ENCODE data around the gene PRUNE1. TPM values are rescaled to one million over a fixed set of nuclear protein-coding genes. Genes with fewer than 3 reads are reported as not detected.
A peak's percentile ranks its signal among the peaks of the same experiment; 100 is the strongest.

The PRUNE1 gene
- total and polyA plus RNA-seq, 2 donors from 2014 or later = 24.0 to 25.6 TPM

GRCh38 chr1:150973258-150973835 lies 34.9 kb upstream of the PRUNE1 start:
- H3K27me3 ChIP-seq (ENCODE audit: control insufficient read depth, insufficient read depth, low read length) = no peaks in the 10 kb centered on the region
- peaks cover 0 to 6% (median 5%) of the 10 kb centered on the region in 3 donors for H3K36me3 ChIP-seq (ENCODE audit: control insufficient read depth in 2 of 3, insufficient read depth in 3 of 3, low read length in 3 of 3)
- H3K9ac ChIP-seq (ENCODE audit: low read length in 3 of 3) = peak overlapping the region; percentile 77 to 96 (median 95)
- peaks cover 4 to 51% (median 44%) of the 10 kb centered on the region in 3 donors for H3K4me1 ChIP-seq (ENCODE audit: control insufficient read depth in 2 of 3, insufficient read depth in 2 of 3, low read depth in 1 of 3, low read length in 3 of 3)
- FAIRE-seq (no peak), DNase-seq (peak in 2 of 5 donors; percentile 25 to 31)
- no peak for TF ChIP-seq CTCF (IDR thresholded peaks at IDR 0.05; ENCODE audit: borderline replicate concordance, extremely low read depth, insufficient read depth)
- no peaks in the 10 kb centered on the region for H3K9me3 ChIP-seq (ENCODE audit: control insufficient read depth in 2 of 3, insufficient read depth in 1 of 3, low read length in 3 of 3)
- H3K4me3 ChIP-seq (ENCODE audit: low read length in 3 of 3) = peak overlapping the region; percentile 76 to 94 (median 92)
- peak overlapping the region; percentile 77 to 94 for H3K27ac ChIP-seq (ENCODE audit: low read depth in 2 of 2, low read length in 2 of 2)
- intact Hi-C loops (cut with DNase I) = no loop called here

- intact Hi-C loops (cut with DNase I) = no loop called here
- peak overlapping the region; percentile 76 to 94 (median 92) for H3K4me3 ChIP-seq (ENCODE audit: low read length in 3 of 3)
- peak overlapping the region; percentile 81 to 94 for H3K27ac ChIP-seq (ENCODE audit: low read depth in 2 of 2, low read length in 2 of 2)
- peak; percentile 17 for TF ChIP-seq CTCF (IDR thresholded peaks at IDR 0.05; ENCODE audit: borderline replicate concordance, extremely low read depth, insufficient read depth)
- H3K9me3 ChIP-seq (ENCODE audit: control insufficient read depth in 2 of 3, insufficient read depth in 1 of 3, low read length in 3 of 3) = no peaks in the 10 kb centered on the region
- no peak for FAIRE-seq
- H3K36me3 ChIP-seq (ENCODE audit: control insufficient read depth in 2 of 3, insufficient read depth in 3 of 3, low read length in 3 of 3) = no peaks in the 10 kb centered on the region
- peak overlapping the region; percentile 77 to 96 (median 95) for H3K9ac ChIP-seq (ENCODE audit: low read length in 3 of 3)
- peaks cover 4 to 47% (median 46%) of the 10 kb centered on the region in 3 donors for H3K4me1 ChIP-seq (ENCODE audit: control insufficient read depth in 2 of 3, insufficient read depth in 2 of 3, low read depth in 1 of 3, low read length in 3 of 3)
- peak; percentile 49 to 83 (median 59) for DNase-seq
- H3K27me3 ChIP-seq (ENCODE audit: control insufficient read depth, insufficient read depth, low read length) = no peaks in the 10 kb centered on the region
Observed at GRCh38 chr1:150973836-150974579, 34.2 kb upstream of the PRUNE1 start.

DNA sequence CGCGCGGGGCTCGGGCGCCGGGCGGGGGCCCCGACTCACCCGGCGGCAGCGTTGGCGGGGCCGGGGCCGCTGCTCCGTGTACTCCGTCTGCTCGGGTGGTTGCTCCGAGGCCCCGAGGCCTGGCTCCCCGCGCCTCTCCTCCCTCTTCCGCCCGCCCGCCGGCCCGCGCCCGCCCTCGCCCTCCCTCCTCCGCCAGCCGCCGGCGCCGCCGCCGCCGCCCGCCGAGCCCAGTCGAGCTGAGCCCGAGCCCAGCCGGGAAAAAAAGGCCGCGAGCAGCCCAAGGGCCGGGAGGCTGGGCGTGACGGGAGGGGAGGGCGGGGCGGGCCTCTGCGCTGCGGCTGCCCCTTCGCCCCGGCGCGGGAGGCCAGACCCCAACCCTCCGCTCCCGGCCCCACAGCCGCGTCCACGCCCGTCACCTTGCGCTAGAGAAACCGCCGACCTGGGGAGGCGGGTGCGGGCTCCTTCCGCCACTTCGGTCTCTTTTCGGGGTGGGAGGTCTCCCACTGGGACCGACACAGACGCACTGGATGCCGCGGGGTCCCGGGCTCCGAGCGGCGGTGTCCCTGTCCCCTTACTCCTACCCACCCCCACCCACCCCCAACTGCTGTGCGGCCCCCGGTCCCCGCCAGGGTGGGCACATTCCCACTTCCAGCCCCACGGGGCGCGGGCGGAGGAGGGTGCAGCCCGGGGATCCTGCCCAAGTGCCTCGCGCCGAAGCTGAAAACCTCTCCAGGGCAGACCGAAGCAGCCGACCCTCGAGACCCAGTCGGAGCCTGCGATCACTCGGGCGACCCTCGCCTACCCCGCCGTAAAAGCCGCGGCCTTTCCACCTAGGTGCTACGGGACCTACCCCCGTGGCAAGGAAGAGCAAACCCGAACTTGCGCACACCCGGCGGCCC lies 33.4 kb upstream of the PRUNE1 start, which contains the start of gene CERS2:
Gene CERS2, minus strand, starts transcription at position 256 of the 899 bp plus-strand sequence. CDS start 5,745 bp downstream, outside the sequence.
- DNase-seq (peak; percentile 90 to 95 (median 92)), FAIRE-seq (no peak)
- H3K9me3 ChIP-seq (ENCODE audit: control insufficient read depth in 2 of 3, insufficient read depth in 1 of 3, low read length in 3 of 3) = no peaks in the 10 kb centered on the region
- H3K9ac ChIP-seq (ENCODE audit: low read length in 3 of 3) = peak within 1 kb of the TSS; percentile 77 to 96 (median 95)
- H3K27ac ChIP-seq (ENCODE audit: low read depth in 2 of 2, low read length in 2 of 2) = peak within 1 kb of the TSS; percentile 81 to 94
- intact Hi-C loops (cut with DNase I) = no loop called here
- TF ChIP-seq CTCF (IDR thresholded peaks at IDR 0.05; ENCODE audit: borderline replicate concordance, extremely low read depth, insufficient read depth) = no peak
- no peaks in the 10 kb centered on the region for H3K27me3 ChIP-seq (ENCODE audit: control insufficient read depth, insufficient read depth, low read length)
- H3K4me1 ChIP-seq (ENCODE audit: control insufficient read depth in 2 of 3, insufficient read depth in 2 of 3, low read depth in 1 of 3, low read length in 3 of 3) = peaks cover 6 to 49% (median 49%) of the 10 kb centered on the region in 3 donors
- H3K4me3 ChIP-seq (ENCODE audit: low read length in 3 of 3) = peak within 1 kb of the TSS; percentile 76 to 94 (median 92)
- H3K36me3 ChIP-seq (ENCODE audit: control insufficient read depth in 2 of 3, insufficient read depth in 3 of 3, low read length in 3 of 3) = no peaks in the 10 kb centered on the region
